Gastrocnemius medialis (tissue), 4 donors: ENCODE data around the gene DCAF11. TPM values are rescaled to one million over a fixed set of nuclear protein-coding genes. Genes with fewer than 3 reads are reported as not detected.

ENCODE experiments used
- ATAC-seq, 2 donors: fragments of 150-250 bp; one replicate each; pipeline ENCODE4 v1.9.1; 2016
- DNase-seq, 2 donors: peaks; one replicate each; pipeline ENCODE4 v3.0.0-alpha.2; 2019
- H3K27ac ChIP-seq, 4 donors: fragments of 200-600 bp; sonication (generic); 1 replicate in 1 of 4; 2 replicates in 3 of 4; pipeline ENCODE4 v1.5.1; 2016 to 2018; ENCODE audit warnings: mild to moderate bottlenecking in 2 of 4, moderate library complexity in 1 of 4
- H3K27me3 ChIP-seq, 3 donors: fragments of 200-600 bp; sonication (generic) in 2 of 3; 1 replicate in 1 of 3; 2 replicates in 2 of 3; pipeline versions ENCODE4 v1.5.1 to v1.6.0; 2016 to 2019; ENCODE audit warnings: mild to moderate bottlenecking in 1 of 3, moderate library complexity in 1 of 3
- H3K36me3 ChIP-seq, 2 donors: fragments of 200-600 bp; sonication (generic) in 1 of 2; one replicate each; pipeline ENCODE4 v1.5.1; 2017 to 2018
- H3K4me1 ChIP-seq, 2 donors: fragments of 200-600 bp; sonication (generic) in 1 of 2; one replicate each; pipeline ENCODE4 v1.5.1; 2016 to 2017; ENCODE audit warnings: mild to moderate bottlenecking in 2 of 2
- H3K4me3 ChIP-seq, 4 donors: fragments of 200-600 bp; sonication (generic) in 3 of 4; 1 replicate in 1 of 4; 2 replicates in 3 of 4; pipeline ENCODE4 v1.5.1; 2016 to 2019; ENCODE audit warnings: mild to moderate bottlenecking in 2 of 4
- H3K9me3 ChIP-seq, 3 donors: fragments of 200-600 bp; sonication (generic) in 2 of 3; 1 replicate in 1 of 3; 2 replicates in 2 of 3; pipeline ENCODE4 v1.5.1; 2016 to 2019
- CTCF ChIP-seq, 5 experiments: fragments of 450-650 bp in 3 of 5; fragments of 200-600 bp in 2 of 5; sonication (generic) in 2 of 5; IDR thresholded peaks in 4 of 5; conservative IDR thresholded peaks in 1 of 5; 1 replicate in 4 of 5; 2 replicates in 1 of 5; pipeline ENCODE4 v1.5.1; 2016 to 2019; ENCODE audit warnings: antibody characterized with exemption in 5 of 5, mild to moderate bottlenecking in 3 of 5, moderate library complexity in 3 of 5
- POLR2A ChIP-seq, 2 donors: fragments of 450-650 bp; IDR thresholded peaks; one replicate each; pipeline ENCODE4 v1.6.1; 2017; ENCODE audit warnings: antibody characterized with exemption in 2 of 2, mild to moderate bottlenecking in 2 of 2, moderate library complexity in 2 of 2
- in situ Hi-C, 4 donors: fragments of 200-750 bp; cut with MboI; loops; one replicate each; pipeline versions ENCODE4 v1.15.0 to v1.8.0; 2017; ENCODE audit warnings: low sequenced_read_pairs in 4 of 4
- intact Hi-C: fragments of 100-400 bp; cut with DNase I; formaldehyde crosslinking; loops from one replicate; pipeline ENCODE4 v1.15.1; 2023; ENCODE audit warnings: low total_unique reads
- total RNA-seq, 4 donors: library from RNA; depleted of rRNA; stranded (reverse); fragments of >200 nt; gene quantifications; one replicate each; pipeline versions ENCODE4 v1.1.0 to v1.2.3, GENCODE V29; 2016

Gene DCAF11
- total RNA-seq, 4 donors from 2014 or later, result 52.4 to 113 (median 88.7) TPM

- Histone ChIP-seq H3K27me3 (no peaks in the 10 kb centered on the region), H3K4me1 (peaks cover 42 to 59% of the 10 kb centered on the region in 2 donors), H3K27ac (peak overlapping the region; percentile 92 to 99 (median 96)), H3K36me3 (peaks cover 0 to 18% of the 10 kb centered on the region in 2 donors), H3K9me3 (no peaks in the 10 kb centered on the region), H3K4me3 (peak overlapping the region; percentile 86 to 100 (median 92))
- DNase-seq (no peak), ATAC-seq (no peak)
- in situ Hi-C loops (loop anchor here in 1 of 4 donors (25.0 kb wide), 1 partner anchor 825 kb away; the partner anchor contains the start of genes BCL2L2, PABPN1 and PPP1R3E), intact Hi-C loops (no loop called here)
- TF ChIP-seq POLR2A (IDR thresholded peaks at IDR 0.05) (no peak), CTCF (IDR thresholded peaks at IDR 0.05 in 4 of 5, conservative IDR thresholded peaks at IDR 0.05 in 1 of 5) (no peak)
Measured at GRCh38 chr14:24136684-24137528, 22.3 kb downstream of the DCAF11 start.

- peaks cover 0 to 18% of the 10 kb centered on the region in 2 donors for H3K36me3 ChIP-seq
- H3K27ac ChIP-seq, result peak overlapping the region; percentile 92 to 99 (median 96)
- no peak for DNase-seq
- TF ChIP-seq POLR2A (IDR thresholded peaks at IDR 0.05) (no peak), CTCF (IDR thresholded peaks at IDR 0.05 in 4 of 5, conservative IDR thresholded peaks at IDR 0.05 in 1 of 5) (no peak)
- no peak overlapping the region for H3K4me3 ChIP-seq
- no peaks in the 10 kb centered on the region for H3K9me3 ChIP-seq
- in situ Hi-C loops, result loop anchor here in 1 of 4 donors (25.0 kb wide), 1 partner anchor 825 kb away; the partner anchor contains the start of genes BCL2L2, PABPN1 and PPP1R3E
- H3K27me3 ChIP-seq, result no peaks in the 10 kb centered on the region
- no peak for ATAC-seq
- H3K4me1 ChIP-seq, result peaks cover 38 to 56% of the 10 kb centered on the region in 2 donors
- intact Hi-C loops, result no loop called here
Measured at GRCh38 chr14:24137529-24138395, 23.2 kb downstream of the DCAF11 start.

GRCh38 chr14:24138396-24139271 is 24.1 kb downstream of the DCAF11 start:
- intact Hi-C loops (no loop called here), in situ Hi-C loops (loop anchor here in 1 of 4 donors (25.0 kb wide), 1 partner anchor 826 kb away; the partner anchor contains the start of genes BCL2L2, PABPN1 and PPP1R3E)
- no peaks in the 10 kb centered on the region for H3K9me3 ChIP-seq
- H3K4me3 ChIP-seq, result no peak overlapping the region
- no peak for DNase-seq
- H3K27me3 ChIP-seq, result no peaks in the 10 kb centered on the region
- H3K27ac ChIP-seq, result peak overlapping the region; percentile 95 to 99 (median 98)
- H3K4me1 ChIP-seq, result peaks cover 35 to 51% of the 10 kb centered on the region in 2 donors
- TF ChIP-seq POLR2A (IDR thresholded peaks at IDR 0.05) (no peak), CTCF (IDR thresholded peaks at IDR 0.05 in 4 of 5, conservative IDR thresholded peaks at IDR 0.05 in 1 of 5) (no peak)
- no peak for ATAC-seq
- peaks cover 0 to 20% of the 10 kb centered on the region in 2 donors for H3K36me3 ChIP-seq
